ENCODE measurements around the gene PHYHD1. TPM values are rescaled to one million over a fixed set of nuclear protein-coding genes. Genes with fewer than 3 reads are reported as not detected.

Gene PHYHD1
- total RNA-seq (2022; extraction: Qiagen RNA extraction), result 0.20 to 0.33 TPM (median 0.25 TPM) in 5 replicates

DNA sequence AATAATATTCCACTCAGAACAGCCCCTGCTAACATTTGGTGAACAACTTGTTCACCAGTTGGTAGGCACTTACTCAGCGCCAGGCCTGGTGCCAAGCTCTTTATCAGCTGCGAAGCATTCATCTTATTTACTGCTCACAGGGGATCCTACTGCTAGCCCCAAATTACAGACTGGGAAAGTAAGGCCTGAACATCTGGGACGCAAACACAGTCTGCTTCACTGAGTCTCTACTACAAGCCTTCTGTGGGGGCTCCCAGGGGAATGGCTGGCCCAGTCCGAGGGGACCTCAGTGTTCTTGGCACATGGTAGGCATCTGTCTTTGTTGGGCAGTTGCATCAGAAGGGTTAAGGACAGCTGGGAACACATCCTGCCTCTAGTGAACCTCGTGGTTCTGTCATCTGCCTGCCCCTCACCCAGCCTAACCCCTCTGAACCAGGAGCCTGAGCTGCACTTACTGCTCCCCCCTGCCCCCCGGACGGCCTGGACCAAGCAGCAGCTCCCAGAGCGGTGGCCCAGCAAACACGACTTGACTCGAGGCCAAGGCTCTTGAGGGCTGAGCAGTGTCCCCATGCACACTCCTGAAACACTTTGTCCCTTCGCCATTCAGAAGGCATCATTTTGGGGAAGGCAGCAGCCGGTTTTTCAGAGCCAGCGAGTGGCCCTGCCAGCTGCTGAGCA lies at the start of gene PHYHD1:
Gene PHYHD1 (plus strand): TSS at position 602 of the 678 bp plus-strand sequence. CDS start 1,342 bp downstream, outside the sequence.

DNA sequence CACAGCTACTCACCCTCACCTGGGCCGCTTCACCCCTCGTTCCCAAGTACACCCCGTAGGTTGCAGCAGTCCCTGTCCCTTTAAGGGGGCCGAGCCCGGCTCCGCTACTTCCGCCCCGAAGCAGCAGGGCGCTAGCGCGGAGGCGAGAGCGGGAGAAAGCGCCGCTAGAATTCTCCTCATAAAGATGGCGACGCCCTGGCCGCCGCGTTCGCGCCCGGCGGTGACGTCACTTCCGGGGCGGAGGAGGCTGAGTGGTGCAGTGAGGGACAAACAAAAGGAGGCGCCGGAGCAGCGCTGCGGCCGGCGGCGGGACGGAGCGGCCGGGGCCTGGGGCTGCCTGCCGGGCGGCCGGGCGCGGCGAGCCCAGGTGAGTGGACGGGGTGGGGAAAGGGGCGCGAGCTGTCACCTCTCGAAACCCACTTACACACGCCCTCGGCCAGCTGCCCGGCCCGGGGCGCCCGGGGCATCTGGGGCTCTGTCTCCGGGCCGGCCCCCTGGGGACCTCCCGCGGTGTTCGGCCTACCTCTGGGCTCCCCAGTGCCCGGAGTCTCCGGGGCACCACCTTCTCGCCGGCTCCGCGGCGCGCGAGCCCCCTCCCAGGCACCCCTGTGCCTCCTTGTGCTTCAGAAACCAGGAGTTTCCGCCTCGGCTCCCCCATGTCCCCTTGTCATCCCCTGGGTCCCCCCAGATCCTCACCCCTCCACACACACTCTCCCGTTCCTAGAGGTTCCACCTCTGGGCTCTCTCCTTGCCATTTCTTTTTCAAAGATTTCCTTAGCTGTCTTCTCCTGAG lies 38.7 kb upstream of the PHYHD1 start, which contains the start of the genes KYAT1 and LRRC8A:
Gene KYAT1 (minus strand): TSS at position 67 of the 793 bp plus-strand sequence. CDS start 36,545 bp downstream, outside the sequence.
Gene LRRC8A (plus strand): TSS at position 250 of the 793 bp plus-strand sequence. CDS start 25,032 bp downstream, outside the sequence.

DNA sequence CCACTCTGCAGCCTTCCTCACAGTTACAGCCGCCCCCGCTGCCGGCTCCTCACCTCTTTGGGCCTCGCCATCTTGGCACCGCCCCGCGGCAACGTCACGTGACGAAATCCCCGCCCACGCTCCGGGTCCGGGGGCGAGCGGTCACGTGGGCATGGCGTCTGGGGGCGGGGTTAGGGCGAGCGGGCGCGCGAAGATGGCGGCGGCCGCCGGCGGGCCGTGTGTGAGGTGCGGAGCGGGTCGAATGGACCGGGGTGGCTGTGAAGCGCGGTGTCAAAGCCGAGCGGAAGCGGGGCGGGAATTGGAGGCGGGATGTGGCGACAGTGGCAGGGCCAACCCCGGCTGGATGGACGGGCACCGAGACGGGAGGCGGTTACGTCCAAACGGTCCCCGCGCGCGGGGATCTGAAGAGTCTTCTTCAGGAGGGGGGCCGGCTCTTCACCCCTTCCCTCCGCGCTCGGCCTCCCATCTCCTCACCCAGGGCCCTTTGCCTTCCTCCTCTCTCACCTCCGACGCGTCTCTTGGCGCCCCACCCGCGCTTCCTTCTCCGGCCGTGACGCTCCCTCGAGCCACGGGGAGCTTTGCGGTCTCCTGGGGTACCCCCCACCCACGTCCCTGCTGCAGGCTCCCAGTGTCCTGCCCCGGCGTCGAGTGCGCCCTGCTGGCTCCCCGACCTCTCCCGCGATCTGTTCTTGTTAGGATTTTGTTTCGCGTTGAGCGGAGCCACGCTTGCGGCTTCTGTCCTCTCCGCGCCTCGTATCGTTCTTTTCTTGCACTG lies 26.9 kb downstream of the PHYHD1 start, which contains the start of the genes DOLK and NUP188:
Gene DOLK (minus strand): TSS at position 77 of the 775 bp plus-strand sequence. CDS start 300 bp downstream, outside the sequence.
Gene NUP188 (plus strand): TSS at position 173 of the 775 bp plus-strand sequence. CDS start 21 bp downstream, at position 194.

Other genes starting within 250 kb of the PHYHD1 start
- gene SET, start 231.8 kb upstream of the PHYHD1 start, total RNA-seq (2022; extraction: Qiagen RNA extraction), result 374 to 503 TPM (median 376 TPM) in 5 replicates
- 13.1 to 18.5 TPM (median 16.8 TPM) in 5 replicates for gene PKN3, start 218.5 kb upstream of the PHYHD1 start, total RNA-seq (2022; extraction: Qiagen RNA extraction)
- gene ZDHHC12, start 196.9 kb upstream of the PHYHD1 start, total RNA-seq (2022; extraction: Qiagen RNA extraction), result 65.4 to 100.0 TPM (median 97.3 TPM) in 5 replicates
- gene ZER1, start 149.1 kb upstream of the PHYHD1 start, total RNA-seq (2022; extraction: Qiagen RNA extraction), result 14.9 to 18.2 TPM (median 16.2 TPM) in 5 replicates
- 20.2 to 22.3 TPM (median 20.8 TPM) in 5 replicates for gene TBC1D13, start 133.7 kb upstream of the PHYHD1 start, total RNA-seq (2022; extraction: Qiagen RNA extraction)
- gene ENDOG, start 102.5 kb upstream of the PHYHD1 start, total RNA-seq (2022; extraction: Qiagen RNA extraction), result 16.5 to 37.5 TPM (median 36.8 TPM) in 5 replicates
- gene SPOUT1, start 91.2 kb upstream of the PHYHD1 start, total RNA-seq (2022; extraction: Qiagen RNA extraction), result 19.6 to 51.4 TPM (median 47.7 TPM) in 5 replicates
- gene KYAT1, start 39.0 kb upstream of the PHYHD1 start, total RNA-seq (2022; extraction: Qiagen RNA extraction), result 9.8 to 15.3 TPM (median 13.1 TPM) in 5 replicates
- gene LRRC8A, start 38.8 kb upstream of the PHYHD1 start, total RNA-seq (2022; extraction: Qiagen RNA extraction), result 132 to 153 TPM (median 147 TPM) in 5 replicates
- 36.8 to 41.3 TPM (median 40.6 TPM) in 5 replicates for gene DOLK, start 26.6 kb downstream of the PHYHD1 start, total RNA-seq (2022; extraction: Qiagen RNA extraction)
- gene NUP188, start 26.7 kb downstream of the PHYHD1 start, total RNA-seq (2022; extraction: Qiagen RNA extraction), result 37.8 to 45.1 TPM (median 42.4 TPM) in 5 replicates
- 36.8 to 53.7 TPM (median 48.5 TPM) in 5 replicates for gene SH3GLB2, start 107.3 kb downstream of the PHYHD1 start, total RNA-seq (2022; extraction: Qiagen RNA extraction)
- 13.1 to 17.7 TPM (median 14.9 TPM) in 5 replicates for gene MIGA2, start 115.6 kb downstream of the PHYHD1 start, total RNA-seq (2022; extraction: Qiagen RNA extraction)
- 17.8 to 20.7 TPM (median 19.3 TPM) in 5 replicates for gene DOLPP1, start 160.1 kb downstream of the PHYHD1 start, total RNA-seq (2022; extraction: Qiagen RNA extraction)
- 24.9 to 30.3 TPM (median 29.8 TPM) in 5 replicates for gene CRAT, start 189.8 kb downstream of the PHYHD1 start, total RNA-seq (2022; extraction: Qiagen RNA extraction)
- gene PTPA, start 190.4 kb downstream of the PHYHD1 start, total RNA-seq (2022; extraction: Qiagen RNA extraction), result 120 to 136 TPM (median 128 TPM) in 5 replicates

Measured in A549 treated with AZD2906 at 1 μM for 4 hours (cell line).